ENCODE results near the gene CYP2B6.
"Not testable (repeated sequence)": the region's sequence is repeated elsewhere in the genome, so short reads cannot be mapped to it uniquely, and the experiment has no call there.

The CYP2B6 gene

GRCh38 chr19:40981591-40981990 is 9.5 kb upstream of the CYP2B6 start:
- DNase-seq = no peak

- DNase-seq = no peak
These were observed 8.4 kb upstream of the CYP2B6 start for GRCh38 chr19:40982594-40983101.

- no peak for DNase-seq
These were observed 1.6 kb upstream of the CYP2B6 start for GRCh38 chr19:40989453-40989852.

GRCh38 chr19:40995355-40995754 is 4.3 kb downstream of the CYP2B6 start:
- no peak for DNase-seq

- not testable (repeated sequence) for DNase-seq
These were observed 7.9 kb downstream of the CYP2B6 start for GRCh38 chr19:40999018-40999417.

GRCh38 chr19:41000310-41000737 is 9.2 kb downstream of the CYP2B6 start:
- no peak for DNase-seq

GRCh38 chr19:41001243-41001971 is 10.3 kb downstream of the CYP2B6 start:
- no peak for DNase-seq

- not testable (repeated sequence) for DNase-seq
These were observed 12.6 kb downstream of the CYP2B6 start for GRCh38 chr19:41003656-41004055.

- no peak for DNase-seq
These were observed 18.7 kb downstream of the CYP2B6 start for GRCh38 chr19:41009700-41010235.

- no peak for DNase-seq
These were observed 22.3 kb downstream of the CYP2B6 start for GRCh38 chr19:41013359-41013758.

GRCh38 chr19:41014643-41015042 is 23.6 kb downstream of the CYP2B6 start:
- DNase-seq = no peak

- no peak for DNase-seq
These were observed 25.5 kb downstream of the CYP2B6 start for GRCh38 chr19:41016488-41017071.

GRCh38 chr19:41018736-41019290 is 27.7 kb downstream of the CYP2B6 start:
- DNase-seq = no peak

GRCh38 chr19:41019346-41019745 is 28.3 kb downstream of the CYP2B6 start:
- DNase-seq = no peak

- DNase-seq = no peak
These were observed 32.1 kb downstream of the CYP2B6 start for GRCh38 chr19:41023193-41023592.

- DNase-seq = no peak
These were observed 34.3 kb downstream of the CYP2B6 start for GRCh38 chr19:41025411-41025810.

GRCh38 chr19:41025871-41026270 is 34.8 kb downstream of the CYP2B6 start:
- no peak for DNase-seq

GRCh38 chr19:41027273-41027967 is 36.3 kb downstream of the CYP2B6 start:
- no peak for DNase-seq

- DNase-seq = no peak
These were observed 38.7 kb downstream of the CYP2B6 start for GRCh38 chr19:41029524-41030432.

GRCh38 chr19:41030651-41031050 is 39.6 kb downstream of the CYP2B6 start:
- DNase-seq = no peak

GRCh38 chr19:41031916-41032315 is 40.8 kb downstream of the CYP2B6 start:
- DNase-seq = no peak

GRCh38 chr19:41033324-41033723 is 42.2 kb downstream of the CYP2B6 start:
- not testable (repeated sequence) for DNase-seq

Data from right forelimb (tissue), 1 donor.